Panc1 (cell line): Measurements from ENCODE around the gene SLC9A9. TPM values are rescaled to one million over a fixed set of nuclear protein-coding genes. Genes with fewer than 3 reads are reported as not detected.

ENCODE experiments used
- ATAC-seq: fragments of 200-7000 bp; cut with Tn5 transposase; 2 replicates; pipeline ENCODE4 v1.9.1; 2020; ENCODE audit warnings: mild to moderate bottlenecking, moderate library complexity
- BruUV-seq: library from RNA; stranded (reverse); fragments of 400-500 nt; replicated peaks from 2 replicates; lab custom pipeline; 2021; lab: Mats Ljungman, UMichigan
- CTCF ChIA-PET: fragments of 300-600 bp; sonication (Branson Sonifier 250); formaldehyde crosslinking; loops from one replicate; lab custom pipeline; 2022; ENCODE audit warnings: antibody characterized with exemption; lab: Charles Lee
- POLR2A ChIA-PET: fragments of 300-600 bp; sonication (Branson Sonifier 250); formaldehyde crosslinking; loops from one replicate; lab custom pipeline; 2022; ENCODE audit warnings: antibody characterized with exemption; lab: Charles Lee
- DNase-seq: peaks from one replicate; pipeline ENCODE4 v3.0.0-alpha.2; 2010; ENCODE audit warnings: low read depth, low spot score
- H3K27ac ChIP-seq: 2 replicates; pipeline ENCODE4 v1.5.1; 2011; ENCODE audit warnings: mild to moderate bottlenecking, low read length, inconsistent platforms
- H3K27me3 ChIP-seq: fragments of 200-500 bp; sonication (Bioruptor generic); 2 replicates; pipeline ENCODE4 v1.6.0; 2014; ENCODE audit warnings: low read length, inconsistent platforms; ENCODE audit not compliant: control insufficient read depth, insufficient read depth
- H3K36me3 ChIP-seq: fragments of 200-500 bp; sonication (Bioruptor generic); 2 replicates; pipeline ENCODE4 v1.5.1; 2014; ENCODE audit warnings: inconsistent platforms, mild to moderate bottlenecking, low read length, moderate library complexity; ENCODE audit not compliant: control insufficient read depth, insufficient read depth
- H3K4me1 ChIP-seq: 2 replicates; pipeline ENCODE4 v1.5.1; 2011; ENCODE audit warnings: inconsistent platforms, mild to moderate bottlenecking, low read length, moderate library complexity; ENCODE audit not compliant: control insufficient read depth, insufficient read depth
- H3K4me3 ChIP-seq, 2 experiments: 2 replicates each; pipeline ENCODE4 v1.5.1; 2011 to 2012; ENCODE audit warnings: low read depth in 2 of 2, low read length in 2 of 2, mild to moderate bottlenecking in 2 of 2, inconsistent platforms in 1 of 2, moderate library complexity in 1 of 2
- H3K9me3 ChIP-seq: fragments of 200-500 bp; sonication (Bioruptor generic); 2 replicates; pipeline ENCODE4 v1.5.1; 2014; ENCODE audit warnings: low read depth, mild to moderate bottlenecking, inconsistent platforms, low read length, moderate library complexity; ENCODE audit not compliant: control insufficient read depth, insufficient read depth
- POLR2AphosphoS5 ChIP-seq: IDR thresholded peaks from 2 replicates; pipeline ENCODE4 v1.6.1; 2012; ENCODE audit warnings: mild to moderate bottlenecking, low read depth, low read length, moderate library complexity
- SIN3A ChIP-seq: IDR thresholded peaks from 2 replicates; pipeline ENCODE4 v1.6.1; 2012; ENCODE audit warnings: low read depth, mild to moderate bottlenecking, low read length, moderate library complexity, borderline replicate concordance; ENCODE audit not compliant: insufficient read depth
- TCF7L2 ChIP-seq: IDR thresholded peaks from 2 replicates; pipeline ENCODE4 v1.6.1; 2011; ENCODE audit warnings: mild to moderate bottlenecking, low read depth, low read length, inconsistent platforms
- in situ Hi-C: cut with HindIII; loops from 2 replicates; pipeline ENCODE4 v1.10.0; 2016; ENCODE audit warnings: low sequenced_read_pairs, low pct_unique_long_range_greater_than_20kb
- intact Hi-C: fragments of 100-400 bp; cut with micrococcal nuclease; formaldehyde crosslinking; loops from one replicate; pipeline ENCODE4 v1.10.0; 2022; ENCODE audit not compliant: unreplicated experiment
- total RNA-seq: library from RNA; stranded (reverse); gene quantifications from one replicate; pipeline ENCODE4 v1.2.1, GENCODE V29; 2021; ENCODE audit not compliant: unreplicated experiment
- TF ChIP-seq, protein P1 (sequence below): fragments of 450-650 bp; IDR thresholded peaks from 2 replicates; pipeline ENCODE4 v1.5.1; 2017; ENCODE audit warnings: mild to moderate bottlenecking
- TF ChIP-seq, protein P2 (sequence below), 2 experiments: IDR thresholded peaks; 2 replicates each; pipeline ENCODE4 v1.6.1; 2011 to 2012; ENCODE audit warnings: low read depth in 2 of 2, control low read depth in 1 of 2, low read length in 1 of 2, mild to moderate bottlenecking in 1 of 2, moderate library complexity in 1 of 2; ENCODE audit not compliant: insufficient read depth in 1 of 2

The SLC9A9 gene
- total RNA-seq, 1 experiment from 2014 or later = not detected

DNA sequence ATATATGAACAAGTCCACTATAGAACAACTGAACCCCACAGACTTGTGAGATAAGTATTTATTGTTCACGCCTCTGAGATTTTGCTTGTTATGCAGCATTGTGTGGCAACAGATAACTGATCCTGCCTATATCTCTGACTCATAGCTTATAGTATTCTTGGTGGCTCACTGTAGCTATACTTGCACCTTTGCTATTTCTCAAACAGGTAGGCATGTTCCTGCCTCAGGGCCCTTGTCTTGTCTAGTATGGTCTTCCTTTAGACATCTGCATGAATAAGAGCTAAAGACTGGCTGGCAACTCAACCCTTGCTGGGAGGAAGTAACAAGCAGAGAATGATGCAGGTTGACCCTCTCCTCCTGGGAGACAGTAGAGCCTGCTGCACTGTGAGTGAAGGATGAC is 472.6 kb downstream of the SLC9A9 start:
- CTCF ChIA-PET = no interaction called here
- no TSS peak for BruUV-seq
- TF ChIP-seq TCF7L2 = no peak
- TF ChIP-seq SIN3A = no peak
- TF ChIP-seq, protein P1, sequence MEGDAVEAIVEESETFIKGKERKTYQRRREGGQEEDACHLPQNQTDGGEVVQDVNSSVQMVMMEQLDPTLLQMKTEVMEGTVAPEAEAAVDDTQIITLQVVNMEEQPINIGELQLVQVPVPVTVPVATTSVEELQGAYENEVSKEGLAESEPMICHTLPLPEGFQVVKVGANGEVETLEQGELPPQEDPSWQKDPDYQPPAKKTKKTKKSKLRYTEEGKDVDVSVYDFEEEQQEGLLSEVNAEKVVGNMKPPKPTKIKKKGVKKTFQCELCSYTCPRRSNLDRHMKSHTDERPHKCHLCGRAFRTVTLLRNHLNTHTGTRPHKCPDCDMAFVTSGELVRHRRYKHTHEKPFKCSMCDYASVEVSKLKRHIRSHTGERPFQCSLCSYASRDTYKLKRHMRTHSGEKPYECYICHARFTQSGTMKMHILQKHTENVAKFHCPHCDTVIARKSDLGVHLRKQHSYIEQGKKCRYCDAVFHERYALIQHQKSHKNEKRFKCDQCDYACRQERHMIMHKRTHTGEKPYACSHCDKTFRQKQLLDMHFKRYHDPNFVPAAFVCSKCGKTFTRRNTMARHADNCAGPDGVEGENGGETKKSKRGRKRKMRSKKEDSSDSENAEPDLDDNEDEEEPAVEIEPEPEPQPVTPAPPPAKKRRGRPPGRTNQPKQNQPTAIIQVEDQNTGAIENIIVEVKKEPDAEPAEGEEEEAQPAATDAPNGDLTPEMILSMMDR = no peak
- TF ChIP-seq, protein P2, sequence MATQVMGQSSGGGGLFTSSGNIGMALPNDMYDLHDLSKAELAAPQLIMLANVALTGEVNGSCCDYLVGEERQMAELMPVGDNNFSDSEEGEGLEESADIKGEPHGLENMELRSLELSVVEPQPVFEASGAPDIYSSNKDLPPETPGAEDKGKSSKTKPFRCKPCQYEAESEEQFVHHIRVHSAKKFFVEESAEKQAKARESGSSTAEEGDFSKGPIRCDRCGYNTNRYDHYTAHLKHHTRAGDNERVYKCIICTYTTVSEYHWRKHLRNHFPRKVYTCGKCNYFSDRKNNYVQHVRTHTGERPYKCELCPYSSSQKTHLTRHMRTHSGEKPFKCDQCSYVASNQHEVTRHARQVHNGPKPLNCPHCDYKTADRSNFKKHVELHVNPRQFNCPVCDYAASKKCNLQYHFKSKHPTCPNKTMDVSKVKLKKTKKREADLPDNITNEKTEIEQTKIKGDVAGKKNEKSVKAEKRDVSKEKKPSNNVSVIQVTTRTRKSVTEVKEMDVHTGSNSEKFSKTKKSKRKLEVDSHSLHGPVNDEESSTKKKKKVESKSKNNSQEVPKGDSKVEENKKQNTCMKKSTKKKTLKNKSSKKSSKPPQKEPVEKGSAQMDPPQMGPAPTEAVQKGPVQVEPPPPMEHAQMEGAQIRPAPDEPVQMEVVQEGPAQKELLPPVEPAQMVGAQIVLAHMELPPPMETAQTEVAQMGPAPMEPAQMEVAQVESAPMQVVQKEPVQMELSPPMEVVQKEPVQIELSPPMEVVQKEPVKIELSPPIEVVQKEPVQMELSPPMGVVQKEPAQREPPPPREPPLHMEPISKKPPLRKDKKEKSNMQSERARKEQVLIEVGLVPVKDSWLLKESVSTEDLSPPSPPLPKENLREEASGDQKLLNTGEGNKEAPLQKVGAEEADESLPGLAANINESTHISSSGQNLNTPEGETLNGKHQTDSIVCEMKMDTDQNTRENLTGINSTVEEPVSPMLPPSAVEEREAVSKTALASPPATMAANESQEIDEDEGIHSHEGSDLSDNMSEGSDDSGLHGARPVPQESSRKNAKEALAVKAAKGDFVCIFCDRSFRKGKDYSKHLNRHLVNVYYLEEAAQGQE (IDR thresholded peaks at IDR 0.05; ENCODE audit: insufficient read depth in 1 of 2, low read depth in 2 of 2, low read length in 1 of 2) = no peak
- no peak for TF ChIP-seq POLR2AphosphoS5

DNA sequence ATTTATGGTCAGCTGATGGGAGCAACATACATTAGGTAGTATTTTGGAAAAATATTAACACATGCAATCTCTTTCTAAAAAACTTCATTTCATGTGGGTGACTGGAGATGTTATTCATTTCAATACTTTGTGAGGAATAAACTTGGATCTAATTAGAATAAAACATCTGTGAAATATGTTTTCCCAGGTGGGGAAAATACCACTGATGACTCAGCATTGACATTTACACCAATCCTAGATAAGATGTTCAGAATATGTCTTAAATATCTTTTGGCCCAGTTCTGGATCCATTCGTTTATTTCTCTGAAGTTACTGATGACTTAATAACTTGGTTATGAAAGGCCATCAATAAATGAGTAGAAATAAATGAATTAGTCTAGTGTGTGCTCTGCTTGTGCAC is 481.1 kb downstream of the SLC9A9 start:
- intact Hi-C loops (no loop called here), in situ Hi-C loops (no loop called here)
- Histone ChIP-seq H3K27me3 (no peaks in the 10 kb centered on the region), H3K9me3 (no peaks in the 10 kb centered on the region), H3K36me3 (no peaks in the 10 kb centered on the region), H3K4me3 (no peak overlapping the region), H3K27ac (no peak overlapping the region), H3K4me1 (no peaks in the 10 kb centered on the region)
- no peak for DNase-seq
- no peak for TF ChIP-seq TCF7L2
- TF ChIP-seq, protein P2 (IDR thresholded peaks at IDR 0.05; ENCODE audit: insufficient read depth in 1 of 2, low read depth in 2 of 2, low read length in 1 of 2) = no peak
- TF ChIP-seq, protein P1 = no peak
- TF ChIP-seq POLR2AphosphoS5 = no peak
- no peak for TF ChIP-seq SIN3A
- ChIA-PET POLR2A (no interaction called here), CTCF (no interaction called here)
- BruUV-seq = no TSS peak
- ATAC-seq = no peak

More for the DNA sequence above, 472.6 kb downstream of the SLC9A9 start:
- H3K9me3 ChIP-seq = no peaks in the 10 kb centered on the region
- in situ Hi-C loops (no loop called here), intact Hi-C loops (no loop called here)
- POLR2A ChIA-PET = no interaction called here
- H3K4me1 ChIP-seq = no peaks in the 10 kb centered on the region
- DNase-seq = no peak
- H3K27me3 ChIP-seq = no peaks in the 10 kb centered on the region
- no peak overlapping the region for H3K4me3 ChIP-seq
- ATAC-seq = no peak
- no peak overlapping the region for H3K27ac ChIP-seq
- no peaks in the 10 kb centered on the region for H3K36me3 ChIP-seq
